Measurements from ENCODE around the gene SEM1.

- TF ChIP-seq CTCF (conservative IDR thresholded peaks at IDR 0.05; ENCODE audit: low read depth, low read length) (no peak), POLR2A (IDR thresholded peaks at IDR 0.05; ENCODE audit: low read depth, low read length) (no peak), USF2 (IDR thresholded peaks at IDR 0.05; ENCODE audit: low read depth, low read length) (no peak), ELK1 (IDR thresholded peaks at IDR 0.05; ENCODE audit: borderline replicate concordance, low read depth, low read length) (no peak), FOS (IDR thresholded peaks at IDR 0.05; ENCODE audit: low read depth, low read length) (no peak), RAD21 (IDR thresholded peaks at IDR 0.05; ENCODE audit: low read length) (no peak), CEBPB (IDR thresholded peaks at IDR 0.05; ENCODE audit: low read depth, low read length) (no peak), RCOR1 (IDR thresholded peaks at IDR 0.05; ENCODE audit: insufficient replicate concordance, low read length) (no peak), NFE2L2 (IDR thresholded peaks at IDR 0.05; ENCODE audit: low read depth, low read length) (no peak), MAFK (IDR thresholded peaks at IDR 0.05; ENCODE audit: low read depth, low read length) (no peak), RFX5 (IDR thresholded peaks at IDR 0.05; ENCODE audit: low read depth, low read length) (no peak), MAZ (IDR thresholded peaks at IDR 0.05; ENCODE audit: borderline replicate concordance, low read depth, low read length) (no peak), SMC3 (IDR thresholded peaks at IDR 0.05; ENCODE audit: low read depth, low read length) (no peak), MXI1 (IDR thresholded peaks at IDR 0.05; ENCODE audit: borderline replicate concordance, low read depth, low read length) (no peak)
Observed at GRCh38 chr7:96713037-96713436, 3.4 kb upstream of the SEM1 start.
